Measurements from ENCODE around the gene HIF3A. TPM values are rescaled to one million over a fixed set of nuclear protein-coding genes. Genes with fewer than 3 reads are reported as not detected.

Gene HIF3A
- total RNA-seq, 1 experiment from 2014 or later = 31.9 TPM

DNA sequence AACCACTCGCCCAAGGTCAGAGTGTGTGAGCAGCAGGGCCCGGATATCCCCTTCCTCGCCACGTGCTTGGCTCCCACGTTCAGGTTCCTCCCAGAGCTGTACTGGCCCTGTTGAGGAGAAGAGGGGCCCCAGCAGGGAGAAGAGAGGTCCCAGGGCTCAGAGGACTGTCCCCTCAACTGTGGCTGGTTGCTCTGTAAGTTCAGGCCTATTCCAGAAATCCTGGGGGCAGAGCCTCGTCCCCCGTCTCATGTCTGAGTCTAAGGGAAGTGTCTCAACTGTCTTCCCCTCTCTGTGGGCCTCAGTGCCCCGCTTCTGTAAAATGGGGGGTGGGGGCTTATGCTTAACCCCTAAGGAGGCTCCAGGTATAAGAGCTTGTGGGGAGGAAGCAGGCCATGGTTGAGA, 53.9 kb downstream of the HIF3A start:
- Mint-ChIP-seq H3K4me3 (no peak overlapping the region), H3K4me1 (peaks cover 37 to 52% of the 10 kb centered on the region in 2 experiments), H3K27me3 (ENCODE audit: low read depth) (no peaks in the 10 kb centered on the region), H3K9me3 (no peaks in the 10 kb centered on the region; a peak in 2 of 5 replicates), H3K36me3 (ENCODE audit: insufficient read depth in 1 of 3, low read depth in 3 of 3) (peaks cover 22 to 52% (median 49%) of the 10 kb centered on the region in 3 experiments), H3K27ac (peak overlapping the region in 1 of 3 experiments; percentile 36; a peak in 1 of 7 replicates)
- H2BK20ac ChIP-seq (ENCODE audit: low read depth, low read length, poor library complexity, severe bottlenecking) = no peak overlapping the region
- no peak overlapping the region for H4K91ac ChIP-seq (ENCODE audit: insufficient read length, low read depth, low read length)
- H3K9ac ChIP-seq (ENCODE audit: extremely low read depth, insufficient read length, low read length) = no peak overlapping the region
- H3K27ac ChIP-seq (ENCODE audit: insufficient read length, low read depth, low read length) = no peak overlapping the region
- TF ChIP-seq, protein P1, sequence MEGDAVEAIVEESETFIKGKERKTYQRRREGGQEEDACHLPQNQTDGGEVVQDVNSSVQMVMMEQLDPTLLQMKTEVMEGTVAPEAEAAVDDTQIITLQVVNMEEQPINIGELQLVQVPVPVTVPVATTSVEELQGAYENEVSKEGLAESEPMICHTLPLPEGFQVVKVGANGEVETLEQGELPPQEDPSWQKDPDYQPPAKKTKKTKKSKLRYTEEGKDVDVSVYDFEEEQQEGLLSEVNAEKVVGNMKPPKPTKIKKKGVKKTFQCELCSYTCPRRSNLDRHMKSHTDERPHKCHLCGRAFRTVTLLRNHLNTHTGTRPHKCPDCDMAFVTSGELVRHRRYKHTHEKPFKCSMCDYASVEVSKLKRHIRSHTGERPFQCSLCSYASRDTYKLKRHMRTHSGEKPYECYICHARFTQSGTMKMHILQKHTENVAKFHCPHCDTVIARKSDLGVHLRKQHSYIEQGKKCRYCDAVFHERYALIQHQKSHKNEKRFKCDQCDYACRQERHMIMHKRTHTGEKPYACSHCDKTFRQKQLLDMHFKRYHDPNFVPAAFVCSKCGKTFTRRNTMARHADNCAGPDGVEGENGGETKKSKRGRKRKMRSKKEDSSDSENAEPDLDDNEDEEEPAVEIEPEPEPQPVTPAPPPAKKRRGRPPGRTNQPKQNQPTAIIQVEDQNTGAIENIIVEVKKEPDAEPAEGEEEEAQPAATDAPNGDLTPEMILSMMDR (conservative IDR thresholded peaks at IDR 0.05) = no peak
- no peak overlapping the region for H3K4me2 ChIP-seq (ENCODE audit: insufficient read depth, insufficient read length, low read length)
- no peak overlapping the region for H2BK5ac ChIP-seq (ENCODE audit: insufficient read length, low read length)
- H2BK12ac ChIP-seq (ENCODE audit: insufficient read length, low read depth, low read length) = no peak overlapping the region
- H3K4me1 ChIP-seq (ENCODE audit: insufficient read depth, low read length) = peaks cover 3% of the 10 kb centered on the region; the same call in 1 of the 2 replicates
- peaks cover 7% of the 10 kb centered on the region for H3K79me1 ChIP-seq (ENCODE audit: insufficient read depth, low read depth, low read length, poor library complexity, severe bottlenecking)
- no peak overlapping the region for H3K18ac ChIP-seq (ENCODE audit: insufficient read length, low read depth, low read length)
- H3K14ac ChIP-seq (ENCODE audit: insufficient read depth, low read length) = no peak overlapping the region
- H4K8ac ChIP-seq (replicated peaks; ENCODE audit: insufficient read length, low read depth, low read length) = no peak overlapping the region
- no peak overlapping the region for H2BK120ac ChIP-seq (ENCODE audit: low read depth, low read length, poor library complexity, severe bottlenecking)
- no CpG with 5 or more reads among the region's 8 CpGs for WGBS (ENCODE audit: extremely low coverage, insufficient read length, low lambda C conversion rate)
- H2BK15ac ChIP-seq (ENCODE audit: low read depth, low read length) = no peak overlapping the region
- no peak overlapping the region for H3K56ac ChIP-seq (ENCODE audit: insufficient read length, low read depth, low read length)
- H3T11ph ChIP-seq (ENCODE audit: low read length) = no peak overlapping the region
- no peaks in the 10 kb centered on the region for H3K27me3 ChIP-seq (ENCODE audit: insufficient read depth, low read length)
- H4K20me1 ChIP-seq (ENCODE audit: control insufficient read depth, insufficient read depth, insufficient read length) = no peaks in the 10 kb centered on the region
- no peak overlapping the region for H2AK5ac ChIP-seq (ENCODE audit: insufficient read length, low read length)
- no peak overlapping the region for H4K5ac ChIP-seq (ENCODE audit: insufficient read length, low read depth, low read length)
- H3K79me2 ChIP-seq (ENCODE audit: insufficient read depth, low read length) = peaks cover 19% of the 10 kb centered on the region; the same call in 1 of the 2 replicates
- no peaks in the 10 kb centered on the region for H3K9me3 ChIP-seq (ENCODE audit: control insufficient read depth, low read depth, low read length)
- no peak overlapping the region for H3K4ac ChIP-seq (ENCODE audit: low read depth, low read length)
- H3K23ac ChIP-seq (ENCODE audit: insufficient read length, low read depth, low read length) = no peak overlapping the region
- DNase-seq = no peak
- H3K23me2 ChIP-seq (ENCODE audit: insufficient read length, low read depth, low read length, poor library complexity, severe bottlenecking) = peaks cover 12% of the 10 kb centered on the region
- H2AFZ ChIP-seq (ENCODE audit: low read length) = no peak overlapping the region

Measured in H9 (cell line).